Caco-2 (cell line): Measurements from ENCODE around the gene IFI27L1. TPM values are rescaled to one million over a fixed set of nuclear protein-coding genes. Genes with fewer than 3 reads are reported as not detected.
A peak's percentile ranks its signal among the peaks of the same experiment; 100 is the strongest.

Experiments
- BruUV-seq: library from RNA; stranded (reverse); fragments of 400-500 nt; replicated peaks from 2 replicates; lab custom pipeline; 2021; lab: Mats Ljungman, UMichigan
- CTCF ChIA-PET: fragments of 300-600 bp; sonication (Branson Sonifier 250); formaldehyde crosslinking; loops from one replicate; lab custom pipeline; 2022; ENCODE audit warnings: antibody characterized with exemption; lab: Charles Lee
- POLR2A ChIA-PET: fragments of 300-600 bp; sonication (Branson Sonifier 250); formaldehyde crosslinking; loops from one replicate; lab custom pipeline; 2022; ENCODE audit warnings: antibody characterized with exemption; lab: Charles Lee
- DNase-seq, 2 experiments: peaks; one replicate each; pipeline versions ENCODE4 v3.0.0 to v3.0.0-alpha.2; 2020 to 2022
- H3K27me3 ChIP-seq: replicated peaks from 2 replicates; pipeline ENCODE4 v1.6.0; 2011; ENCODE audit warnings: low read length; ENCODE audit not compliant: control insufficient read depth, insufficient read depth
- H3K36me3 ChIP-seq: 2 replicates; pipeline ENCODE4 v1.5.1; 2011; ENCODE audit warnings: low read length; ENCODE audit not compliant: control insufficient read depth, insufficient read depth
- H3K4me1 ChIP-seq: fragments of 250-450 bp; sonication (Bioruptor Pico); 2 replicates; pipeline ENCODE4 v1.5.1; 2020; ENCODE audit warnings: mild to moderate bottlenecking
- H3K4me3 ChIP-seq: 2 replicates; pipeline ENCODE4 v1.5.1; 2011; ENCODE audit warnings: low read depth, mild to moderate bottlenecking, control low read depth, low read length
- H3K9me3 ChIP-seq: fragments of 250-450 bp; sonication (Bioruptor Pico); 2 replicates; pipeline ENCODE4 v1.5.1; 2020; ENCODE audit warnings: mild to moderate bottlenecking, moderate library complexity
- H3K27ac Mint-ChIP-seq: one replicate; pipeline ENCODE4 v1.8.0; 2022; ENCODE audit warnings: mixed read lengths; ENCODE audit not compliant: unreplicated experiment
- H3K27me3 Mint-ChIP-seq: one replicate; pipeline ENCODE4 v1.8.0; 2022; ENCODE audit warnings: mixed read lengths; ENCODE audit not compliant: insufficient read depth, unreplicated experiment
- H3K36me3 Mint-ChIP-seq: one replicate; pipeline ENCODE4 v1.8.0; 2022; ENCODE audit warnings: mild to moderate bottlenecking, mixed read lengths; ENCODE audit not compliant: insufficient read depth, unreplicated experiment
- H3K4me1 Mint-ChIP-seq: one replicate; pipeline ENCODE4 v1.8.0; 2022; ENCODE audit warnings: low read depth, mixed read lengths; ENCODE audit not compliant: unreplicated experiment
- H3K4me3 Mint-ChIP-seq: one replicate; pipeline ENCODE4 v1.8.0; 2022; ENCODE audit warnings: mild to moderate bottlenecking, moderate library complexity, mixed read lengths; ENCODE audit not compliant: unreplicated experiment
- H3K9me3 Mint-ChIP-seq: one replicate; pipeline ENCODE4 v1.8.0; 2022; ENCODE audit warnings: mixed read lengths; ENCODE audit not compliant: unreplicated experiment
- CTCF ChIP-seq, 2 experiments: fragments of 200-600 bp in 1 of 2; IDR thresholded peaks; 1 replicate in 1 of 2; 2 replicates in 1 of 2; pipeline versions ENCODE4 v1.5.1 to v1.8.0; 2011 to 2022; ENCODE audit warnings: antibody characterized with exemption in 1 of 2, control low read depth in 1 of 2, inconsistent platforms in 1 of 2, low read depth in 1 of 2, low read length in 1 of 2, mild to moderate bottlenecking in 1 of 2, moderate library complexity in 1 of 2; ENCODE audit not compliant: insufficient read depth in 1 of 2, severe bottlenecking in 1 of 2, unreplicated experiment in 1 of 2
- intact Hi-C: fragments of 100-400 bp; cut with micrococcal nuclease; formaldehyde crosslinking; loops from one replicate; pipeline ENCODE4 v1.10.0; 2022; ENCODE audit not compliant: unreplicated experiment
- total RNA-seq: library from RNA; stranded (reverse); gene quantifications from 2 replicates; pipeline ENCODE4 v1.2.3, GENCODE V29; 2022

The IFI27L1 gene
- total RNA-seq, 1 experiment from 2014 or later, result 13.6 TPM

- H3K9me3 ChIP-seq, result no peaks in the 10 kb centered on the region
- H3K4me3 ChIP-seq, result no peak overlapping the region
- H3K36me3 ChIP-seq, result no peaks in the 10 kb centered on the region
- Mint-ChIP-seq H3K9me3 (no peaks in the 10 kb centered on the region), H3K4me3 (no peak overlapping the region), H3K27me3 (no peaks in the 10 kb centered on the region), H3K4me1 (peaks cover 4% of the 10 kb centered on the region), H3K36me3 (peaks cover 13% of the 10 kb centered on the region), H3K27ac (no peak overlapping the region)
- ChIA-PET CTCF (no interaction called here), POLR2A (no interaction called here)
- BruUV-seq, result no TSS peak
- TF ChIP-seq CTCF (IDR thresholded peaks at IDR 0.05; ENCODE audit: insufficient read depth in 1 of 2, low read depth in 1 of 2, low read length in 1 of 2, severe bottlenecking in 1 of 2, unreplicated experiment in 1 of 2), result no peak
- no peaks in the 10 kb centered on the region for H3K4me1 ChIP-seq
- H3K27me3 ChIP-seq, result no peaks in the 10 kb centered on the region
- no peak for DNase-seq
- intact Hi-C loops, result loop anchor here (10.0 kb wide), 1 partner anchor 266 kb away; no protein-coding TSS in a partner anchor
These were observed 42.0 kb upstream of the IFI27L1 start for GRCh38 chr14:94038921-94039629.

GRCh38 chr14:94040247-94040646 lies 40.9 kb upstream of the IFI27L1 start:
- no peak for DNase-seq
- no peaks in the 10 kb centered on the region for H3K27me3 Mint-ChIP-seq
- H3K4me3 Mint-ChIP-seq, result no peak overlapping the region
- ChIA-PET CTCF (no interaction called here), POLR2A (no interaction called here)
- Histone ChIP-seq H3K9me3 (no peaks in the 10 kb centered on the region), H3K4me3 (no peak overlapping the region), H3K36me3 (no peaks in the 10 kb centered on the region), H3K4me1 (no peaks in the 10 kb centered on the region), H3K27me3 (no peaks in the 10 kb centered on the region)
- H3K4me1 Mint-ChIP-seq, result peaks cover 4% of the 10 kb centered on the region
- no peaks in the 10 kb centered on the region for H3K9me3 Mint-ChIP-seq
- intact Hi-C loops, result no loop called here
- no TSS peak for BruUV-seq
- no peak for TF ChIP-seq CTCF (IDR thresholded peaks at IDR 0.05; ENCODE audit: insufficient read depth in 1 of 2, low read depth in 1 of 2, low read length in 1 of 2, severe bottlenecking in 1 of 2, unreplicated experiment in 1 of 2)
- H3K27ac Mint-ChIP-seq, result peak overlapping the region; percentile 60
- H3K36me3 Mint-ChIP-seq, result peaks cover 18% of the 10 kb centered on the region

GRCh38 chr14:94040796-94041195 lies 40.3 kb upstream of the IFI27L1 start:
- H3K4me3 Mint-ChIP-seq, result no peak overlapping the region
- peak overlapping the region; percentile 60 for H3K27ac Mint-ChIP-seq
- no peaks in the 10 kb centered on the region for H3K27me3 ChIP-seq
- no peak for DNase-seq
- peaks cover 4% of the 10 kb centered on the region for H3K4me1 Mint-ChIP-seq
- intact Hi-C loops, result no loop called here
- no peaks in the 10 kb centered on the region for H3K9me3 Mint-ChIP-seq
- no peaks in the 10 kb centered on the region for H3K27me3 Mint-ChIP-seq
- no TSS peak for BruUV-seq
- no peak for TF ChIP-seq CTCF (IDR thresholded peaks at IDR 0.05; ENCODE audit: insufficient read depth in 1 of 2, low read depth in 1 of 2, low read length in 1 of 2, severe bottlenecking in 1 of 2, unreplicated experiment in 1 of 2)
- CTCF ChIA-PET, result no interaction called here
- H3K9me3 ChIP-seq, result no peaks in the 10 kb centered on the region
- POLR2A ChIA-PET, result no interaction called here
- H3K4me1 ChIP-seq, result no peaks in the 10 kb centered on the region
- H3K36me3 Mint-ChIP-seq, result peaks cover 22% of the 10 kb centered on the region
- H3K36me3 ChIP-seq, result no peaks in the 10 kb centered on the region
- H3K4me3 ChIP-seq, result no peak overlapping the region
